ENCODE results near the gene CPNE7.

- TF ChIP-seq REST (IDR thresholded peaks at IDR 0.05; ENCODE audit: insufficient replicate concordance, low read depth) (no peak), CTCF (IDR thresholded peaks at IDR 0.05; ENCODE audit: insufficient read depth, low read length) (no peak), POLR2AphosphoS5 (IDR thresholded peaks at IDR 0.05; ENCODE audit: low read depth) (no peak)
Measured at GRCh38 chr16:89546781-89547180, 28.8 kb upstream of the CPNE7 start.
